GM12801 (cell line): ENCODE results near the gene INHBB.

Source experiments
- CTCF ChIP-seq: IDR thresholded peaks from one replicate; pipeline ENCODE4 v1.5.1; 2011; ENCODE audit warnings: control low read depth; ENCODE audit not compliant: insufficient read length; ENCODE audit errors: extremely low read depth

Gene INHBB

GRCh38 chr2:120398051-120398995, 52.4 kb downstream of the INHBB start:
- no peak for TF ChIP-seq CTCF

GRCh38 chr2:120398996-120399888, 53.3 kb downstream of the INHBB start:
- TF ChIP-seq CTCF: no peak

GRCh38 chr2:120399889-120400240, 53.9 kb downstream of the INHBB start:
- no peak for TF ChIP-seq CTCF

GRCh38 chr2:120400551-120400950, 54.6 kb downstream of the INHBB start:
- no peak for TF ChIP-seq CTCF
